Breast epithelium (tissue), 4 donors: Measurements from ENCODE around the gene EGFL6. TPM values are rescaled to one million over a fixed set of nuclear protein-coding genes. Genes with fewer than 3 reads are reported as not detected.
A peak's percentile ranks its signal among the peaks of the same experiment; 100 is the strongest.
"Not testable (repeated sequence)": the region's sequence is repeated elsewhere in the genome, so short reads cannot be mapped to it uniquely, and the experiment has no call there.

Experiments used
- DNase-seq, 2 donors: peaks; one replicate each; pipeline ENCODE4 v3.0.0-alpha.2; 2019; ENCODE audit warnings: low spot score in 2 of 2
- H3K27ac ChIP-seq, 2 donors: fragments of 200-600 bp; sonication (generic) in 1 of 2; one replicate each; pipeline ENCODE4 v1.5.1; 2016 to 2019; ENCODE audit warnings: mild to moderate bottlenecking in 1 of 2
- H3K27me3 ChIP-seq, 2 donors: fragments of 200-600 bp; sonication (generic) in 1 of 2; one replicate each; pipeline versions ENCODE4 v1.5.1 to v1.6.0; 2017 to 2019; ENCODE audit warnings: control low read depth in 1 of 2, mild to moderate bottlenecking in 1 of 2
- H3K36me3 ChIP-seq: fragments of 200-600 bp; one replicate; pipeline ENCODE4 v1.5.1; 2019
- H3K4me1 ChIP-seq, 2 donors: fragments of 200-600 bp; sonication (generic); one replicate each; pipeline ENCODE4 v1.5.1; 2016 to 2019; ENCODE audit warnings: control low read depth in 1 of 2
- H3K4me3 ChIP-seq, 3 donors: fragments of 200-600 bp; sonication (generic); 1 replicate in 2 of 3; 2 replicates in 1 of 3; pipeline ENCODE4 v1.5.1; 2016 to 2019; ENCODE audit warnings: mild to moderate bottlenecking in 3 of 3, moderate library complexity in 2 of 3
- H3K9me3 ChIP-seq, 2 donors: fragments of 200-600 bp; sonication (generic) in 1 of 2; one replicate each; pipeline ENCODE4 v1.5.1; 2016 to 2019; ENCODE audit warnings: control low read depth in 1 of 2
- POLR2A ChIP-seq: fragments of 450-650 bp; IDR thresholded peaks from one replicate; pipeline ENCODE4 v1.6.1; 2016; ENCODE audit warnings: antibody characterized with exemption, mild to moderate bottlenecking, moderate library complexity
- POLR2AphosphoS5 ChIP-seq, 3 donors: sonication (generic); formaldehyde crosslinking; IDR thresholded peaks; one replicate each; pipeline ENCODE4 v1.6.1; 2017; ENCODE audit warnings: antibody characterized with exemption in 3 of 3
- intact Hi-C: fragments of 100-400 bp; cut with DNase I; formaldehyde crosslinking; loops from one replicate; pipeline ENCODE4 v1.15.1; 2023; ENCODE audit warnings: low total_unique reads
- total RNA-seq, 3 donors: library from RNA; depleted of rRNA; stranded (reverse); fragments of >200 nt; gene quantifications; one replicate each; pipeline ENCODE4 v1.1.0, GENCODE V29; 2016
- TF ChIP-seq, protein P1 (sequence below), 3 donors: fragments of 450-650 bp; IDR thresholded peaks; one replicate each; pipeline ENCODE4 v1.5.1; 2016 to 2017; ENCODE audit warnings: antibody characterized with exemption in 3 of 3, mild to moderate bottlenecking in 3 of 3, moderate library complexity in 3 of 3

EGFL6 gene
- total RNA-seq, 3 donors from 2014 or later, result 0.59 to 11.8 (median 0.98) TPM

- intact Hi-C loops, result no loop called here
- no peaks in the 10 kb centered on the region for H3K9me3 ChIP-seq
- no peaks in the 10 kb centered on the region for H3K36me3 ChIP-seq
- no peak for DNase-seq
- H3K4me3 ChIP-seq, result no peak overlapping the region
- H3K27me3 ChIP-seq, result peaks cover 0 to 24% of the 10 kb centered on the region in 2 donors
- H3K4me1 ChIP-seq, result peaks cover 0 to 8% of the 10 kb centered on the region in 2 donors
- TF ChIP-seq POLR2AphosphoS5 (IDR thresholded peaks at IDR 0.05) (no peak), POLR2A (no peak)
- TF ChIP-seq, protein P1, sequence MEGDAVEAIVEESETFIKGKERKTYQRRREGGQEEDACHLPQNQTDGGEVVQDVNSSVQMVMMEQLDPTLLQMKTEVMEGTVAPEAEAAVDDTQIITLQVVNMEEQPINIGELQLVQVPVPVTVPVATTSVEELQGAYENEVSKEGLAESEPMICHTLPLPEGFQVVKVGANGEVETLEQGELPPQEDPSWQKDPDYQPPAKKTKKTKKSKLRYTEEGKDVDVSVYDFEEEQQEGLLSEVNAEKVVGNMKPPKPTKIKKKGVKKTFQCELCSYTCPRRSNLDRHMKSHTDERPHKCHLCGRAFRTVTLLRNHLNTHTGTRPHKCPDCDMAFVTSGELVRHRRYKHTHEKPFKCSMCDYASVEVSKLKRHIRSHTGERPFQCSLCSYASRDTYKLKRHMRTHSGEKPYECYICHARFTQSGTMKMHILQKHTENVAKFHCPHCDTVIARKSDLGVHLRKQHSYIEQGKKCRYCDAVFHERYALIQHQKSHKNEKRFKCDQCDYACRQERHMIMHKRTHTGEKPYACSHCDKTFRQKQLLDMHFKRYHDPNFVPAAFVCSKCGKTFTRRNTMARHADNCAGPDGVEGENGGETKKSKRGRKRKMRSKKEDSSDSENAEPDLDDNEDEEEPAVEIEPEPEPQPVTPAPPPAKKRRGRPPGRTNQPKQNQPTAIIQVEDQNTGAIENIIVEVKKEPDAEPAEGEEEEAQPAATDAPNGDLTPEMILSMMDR (IDR thresholded peaks at IDR 0.05), result no peak
- H3K27ac ChIP-seq, result peak overlapping the region in 1 of 2 donors; percentile 81
Observed at GRCh38 chrX:13670197-13670596, 100.8 kb downstream of the EGFL6 start.

DNA sequence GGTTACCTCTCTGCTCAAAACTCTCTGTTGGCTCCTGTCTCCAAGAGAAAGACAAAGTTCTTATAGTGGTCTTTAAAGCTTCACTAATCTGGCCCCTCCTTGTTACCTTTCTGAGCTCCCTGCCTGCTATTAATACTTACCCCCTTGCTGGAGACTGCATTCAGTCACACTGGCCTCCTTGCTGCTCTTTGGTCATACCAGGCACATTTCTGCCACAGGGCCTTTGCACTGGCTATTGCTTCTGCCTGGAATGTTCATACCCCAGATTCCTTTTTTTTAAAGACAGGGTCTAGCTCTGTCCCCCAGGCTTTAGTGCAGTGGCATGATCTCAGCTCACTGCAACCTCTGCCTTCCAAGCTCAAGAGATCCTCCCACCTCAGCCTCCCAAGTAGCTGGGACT lies 103.6 kb downstream of the EGFL6 start:
- TF ChIP-seq POLR2AphosphoS5 (IDR thresholded peaks at IDR 0.05) (no peak), POLR2A (no peak)
- TF ChIP-seq, protein P1 (IDR thresholded peaks at IDR 0.05), result no peak
- Histone ChIP-seq H3K36me3 (no peaks in the 10 kb centered on the region), H3K4me1 (no peaks in the 10 kb centered on the region), H3K4me3 (no peak overlapping the region), H3K9me3 (no peaks in the 10 kb centered on the region), H3K27me3 (peaks cover 0 to 28% of the 10 kb centered on the region in 2 donors), H3K27ac (no peak overlapping the region)
- intact Hi-C loops, result no loop called here
- no peak for DNase-seq

DNA sequence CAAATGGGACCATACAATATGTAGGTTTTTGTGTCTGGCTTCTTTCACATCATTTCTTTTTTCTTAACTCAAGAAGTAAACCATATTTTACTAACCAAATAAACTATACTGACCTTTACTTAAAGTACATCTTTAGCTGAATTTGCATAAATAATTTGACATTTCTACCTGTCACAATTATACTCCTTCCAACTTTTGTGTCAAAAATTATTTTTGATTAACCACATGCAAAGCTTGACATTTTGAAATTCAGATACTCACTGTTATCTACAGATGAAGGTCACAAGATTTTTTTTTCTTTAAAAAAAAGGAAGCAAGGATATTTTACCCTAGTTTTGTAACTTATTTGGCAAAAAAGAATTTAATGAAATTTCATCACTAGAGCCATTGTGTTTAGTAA lies 107.5 kb downstream of the EGFL6 start:
- Histone ChIP-seq H3K27me3 (peaks cover 0 to 30% of the 10 kb centered on the region in 2 donors), H3K27ac (no peak overlapping the region), H3K36me3 (no peaks in the 10 kb centered on the region), H3K9me3 (no peaks in the 10 kb centered on the region), H3K4me1 (no peaks in the 10 kb centered on the region), H3K4me3 (no peak overlapping the region)
- intact Hi-C loops, result no loop called here
- TF ChIP-seq POLR2AphosphoS5 (IDR thresholded peaks at IDR 0.05), result no peak
- TF ChIP-seq, protein P1 (IDR thresholded peaks at IDR 0.05), result no peak
- no peak for TF ChIP-seq POLR2A
- DNase-seq, result no peak

DNA sequence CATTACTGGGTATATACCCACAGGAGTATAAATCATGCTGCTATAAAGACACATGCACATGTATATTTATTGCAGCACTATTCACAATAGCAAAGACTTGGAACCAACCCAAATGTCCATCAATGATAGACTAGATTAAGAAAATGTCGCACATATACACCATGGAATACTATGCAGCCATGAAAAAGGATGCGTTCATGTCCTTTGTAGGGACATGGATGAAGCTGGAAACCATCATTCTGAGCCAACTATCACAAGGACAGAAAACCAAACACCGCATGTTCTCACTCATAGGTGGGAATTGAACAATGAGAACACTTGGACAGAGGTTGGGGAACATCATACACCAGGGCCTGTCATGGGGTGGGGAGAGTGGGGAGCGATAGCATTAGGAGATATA lies 110.3 kb downstream of the EGFL6 start:
- intact Hi-C loops, H3K4me1 ChIP-seq, DNase-seq: not testable (repeated sequence)

DNA sequence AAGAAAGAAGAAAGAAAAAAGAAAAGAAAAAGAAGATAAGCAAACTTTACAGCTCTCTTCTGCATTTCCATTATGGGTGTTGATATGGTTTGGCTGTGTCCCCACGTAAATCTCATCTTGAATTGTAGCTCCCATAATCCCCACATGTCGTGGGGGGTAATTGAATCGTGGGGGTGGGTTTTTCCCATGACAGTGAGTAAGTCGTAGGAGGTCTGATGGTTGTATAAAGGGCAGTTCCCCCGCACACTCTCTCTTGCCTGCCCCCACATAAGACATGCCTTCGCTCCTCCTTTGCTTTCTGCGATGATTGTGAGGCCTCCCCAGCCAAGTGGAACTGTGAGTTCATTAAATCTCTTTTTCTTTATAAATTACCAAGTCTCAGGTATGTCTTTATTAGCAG lies 112.2 kb downstream of the EGFL6 start:
- no peak for TF ChIP-seq POLR2AphosphoS5 (IDR thresholded peaks at IDR 0.05)
- TF ChIP-seq, protein P1 (IDR thresholded peaks at IDR 0.05), result no peak
- TF ChIP-seq POLR2A, result no peak
- Histone ChIP-seq H3K9me3 (no peaks in the 10 kb centered on the region), H3K36me3 (no peaks in the 10 kb centered on the region), H3K27me3 (peaks cover 0 to 31% of the 10 kb centered on the region in 2 donors), H3K4me3 (no peak overlapping the region), H3K4me1 (no peaks in the 10 kb centered on the region), H3K27ac (no peak overlapping the region)
- no peak for DNase-seq
- intact Hi-C loops, result no loop called here

More for the DNA sequence above, 110.3 kb downstream of the EGFL6 start:
- not testable (repeated sequence) for H3K36me3 ChIP-seq, H3K9me3 ChIP-seq, H3K27ac ChIP-seq, H3K4me3 ChIP-seq
- H3K27me3 ChIP-seq, result peaks cover 0 to 31% of the 10 kb centered on the region in 2 donors

Other genes with a start within 250 kb of the EGFL6 start
- gene ATXN3L, start 249.5 kb upstream of the EGFL6 start, total RNA-seq, result not detected
- gene TCEANC, start 83.5 kb downstream of the EGFL6 start, total RNA-seq, result 1 to 10 TPM; 4.6 to 7.8 (median 5.2) TPM
- gene RAB9A, start 119.5 kb downstream of the EGFL6 start, total RNA-seq, result 10 to 100 TPM; 41.0 to 63.4 (median 43.2) TPM
- 10 to 100 TPM in 2 of 3 donors, 1 to 10 TPM in 1; 8.2 to 25.3 (median 21.0) TPM for gene TRAPPC2, start 165.0 kb downstream of the EGFL6 start, total RNA-seq
- 100 to 1,000 TPM in 1 of 3 donors, 10 to 100 TPM in 2; 10.7 to 136 (median 48.8) TPM for gene OFD1, start 165.1 kb downstream of the EGFL6 start, total RNA-seq
- gene GPM6B, start 247.5 kb downstream of the EGFL6 start, total RNA-seq, result 10 to 100 TPM in 2 of 3 donors, 1 to 10 TPM in 1; 3.4 to 81.7 (median 35.7) TPM